Activated naive CD4-positive, alpha-beta T cell treated with anti-CD3 and anti-CD28 coated beads, Interleukin-2, amount 50 U/mL, for 72 hours (primary cell): ENCODE measurements around the gene KIF18B. TPM values are rescaled to one million over a fixed set of nuclear protein-coding genes. Genes with fewer than 3 reads are reported as not detected.

Experiments used
- ATAC-seq, 2 donors: fragments of 150-1000 bp; cut with Tn5 transposase; 2 replicates each; pipeline ENCODE4 v1.10.0; 2021; ENCODE audit warnings: mild to moderate bottlenecking in 2 of 2, moderate library complexity in 2 of 2
- DNase-seq, 2 donors: peaks; one replicate each; pipeline ENCODE4 v3.0.0; 2021 to 2022; ENCODE audit warnings: low spot score in 2 of 2
- H3K27ac Mint-ChIP-seq, 2 donors: one replicate each; pipeline ENCODE4 v1.8.0; 2022; ENCODE audit warnings: mild to moderate bottlenecking in 2 of 2, mixed read lengths in 2 of 2
- H3K36me3 Mint-ChIP-seq, 2 donors: one replicate each; pipeline ENCODE4 v1.8.0; 2022; ENCODE audit warnings: mixed read lengths in 2 of 2
- H3K9me3 Mint-ChIP-seq, 2 donors: one replicate each; pipeline ENCODE4 v1.8.0; 2022; ENCODE audit warnings: mixed read lengths in 2 of 2
- total RNA-seq, 2 donors: library from RNA; stranded (reverse); gene quantifications; one replicate each; pipeline ENCODE4 v1.2.3, GENCODE V29; 2022

KIF18B gene
- 10 to 100 TPM; 49.8 to 90.8 TPM for total RNA-seq

GRCh38 chr17:44947461-44948314 lies at the start of gene KIF18B:
Gene KIF18B, minus strand, starts transcription at chr17:44947773. Its CDS starts 11,429 bp downstream, at chr17:44936344.
- Mint-ChIP-seq H3K9me3 (no peaks in the 10 kb centered on the region), H3K27ac (peak within 1 kb of the TSS; percentile 90 to 94), H3K36me3 (peaks cover 16 to 19% of the 10 kb centered on the region in 2 donors)
- peak; percentile 90 to 94 for DNase-seq
- peak; percentile 97 to 98 for ATAC-seq

- Mint-ChIP-seq H3K27ac (no peak overlapping the region), H3K9me3 (no peaks in the 10 kb centered on the region), H3K36me3 (no peaks in the 10 kb centered on the region)
- no peak for DNase-seq
- no peak for ATAC-seq
These were observed 48.7 kb upstream of the KIF18B start for GRCh38 chr17:44996304-44996703.

GRCh38 chr17:44995436-44996001 lies 47.9 kb upstream of the KIF18B start:
- H3K27ac Mint-ChIP-seq, result no peak overlapping the region
- DNase-seq (no peak), ATAC-seq (no peak)
- H3K36me3 Mint-ChIP-seq, result no peaks in the 10 kb centered on the region
- H3K9me3 Mint-ChIP-seq, result no peaks in the 10 kb centered on the region

GRCh38 chr17:44992242-44992939 lies 44.8 kb upstream of the KIF18B start:
- no peak for ATAC-seq

GRCh38 chr17:44990994-44991393 lies 43.4 kb upstream of the KIF18B start:
- DNase-seq, result no peak
- Mint-ChIP-seq H3K36me3 (no peaks in the 10 kb centered on the region), H3K9me3 (no peaks in the 10 kb centered on the region), H3K27ac (no peak overlapping the region)
- ATAC-seq, result no peak

More at GRCh38 chr17:44992242-44992939, 44.8 kb upstream of the KIF18B start:
- no peak overlapping the region for H3K27ac Mint-ChIP-seq
- no peak for DNase-seq
- no peaks in the 10 kb centered on the region for H3K36me3 Mint-ChIP-seq
- H3K9me3 Mint-ChIP-seq, result no peaks in the 10 kb centered on the region

GRCh38 chr17:44989552-44990138 lies 42.1 kb upstream of the KIF18B start:
- H3K27ac Mint-ChIP-seq, result no peak overlapping the region

GRCh38 chr17:44988044-44988942 lies 40.7 kb upstream of the KIF18B start:
- Mint-ChIP-seq H3K36me3 (no peaks in the 10 kb centered on the region), H3K27ac (no peak overlapping the region), H3K9me3 (no peaks in the 10 kb centered on the region)
- ATAC-seq, result no peak
- no peak for DNase-seq

More at GRCh38 chr17:44989552-44990138, 42.1 kb upstream of the KIF18B start:
- H3K9me3 Mint-ChIP-seq, result no peaks in the 10 kb centered on the region
- no peaks in the 10 kb centered on the region for H3K36me3 Mint-ChIP-seq
- DNase-seq (no peak), ATAC-seq (no peak)

- peak overlapping the region in 1 of 2 donors; percentile 88 for H3K27ac Mint-ChIP-seq
- ATAC-seq (peak in 1 of 2 donors; percentile 22), DNase-seq (no peak)
- no peaks in the 10 kb centered on the region for H3K36me3 Mint-ChIP-seq
- H3K9me3 Mint-ChIP-seq, result no peaks in the 10 kb centered on the region
These were observed 36.0 kb upstream of the KIF18B start for GRCh38 chr17:44983563-44983962.

- H3K27ac Mint-ChIP-seq, result no peak overlapping the region
- no peaks in the 10 kb centered on the region for H3K9me3 Mint-ChIP-seq
- no peak for DNase-seq
- no peak for ATAC-seq
- no peaks in the 10 kb centered on the region for H3K36me3 Mint-ChIP-seq
These were observed 34.6 kb upstream of the KIF18B start for GRCh38 chr17:44982113-44982702.

- H3K36me3 Mint-ChIP-seq, result no peaks in the 10 kb centered on the region
- ATAC-seq, result peak in 1 of 2 donors; percentile 77
- no peak for DNase-seq
- no peaks in the 10 kb centered on the region for H3K9me3 Mint-ChIP-seq
- H3K27ac Mint-ChIP-seq, result peak overlapping the region in 1 of 2 donors; percentile 65
These were observed 33.8 kb upstream of the KIF18B start for GRCh38 chr17:44981221-44981968.

- ATAC-seq (no peak), DNase-seq (no peak)
- H3K27ac Mint-ChIP-seq, result no peak overlapping the region
- H3K9me3 Mint-ChIP-seq, result no peaks in the 10 kb centered on the region
- no peaks in the 10 kb centered on the region for H3K36me3 Mint-ChIP-seq
These were observed 31.9 kb upstream of the KIF18B start for GRCh38 chr17:44979426-44979995.

GRCh38 chr17:44978807-44979206 lies 31.2 kb upstream of the KIF18B start:
- no peak for ATAC-seq
- peak overlapping the region in 1 of 2 donors; percentile 47 for H3K27ac Mint-ChIP-seq
- no peak for DNase-seq
- H3K36me3 Mint-ChIP-seq, result no peaks in the 10 kb centered on the region
- no peaks in the 10 kb centered on the region for H3K9me3 Mint-ChIP-seq

GRCh38 chr17:44977814-44978550 lies 30.4 kb upstream of the KIF18B start:
- no peak for DNase-seq
- no peak overlapping the region for H3K27ac Mint-ChIP-seq
- no peaks in the 10 kb centered on the region for H3K36me3 Mint-ChIP-seq
- no peak for ATAC-seq
- H3K9me3 Mint-ChIP-seq, result no peaks in the 10 kb centered on the region

- Mint-ChIP-seq H3K27ac (no peak overlapping the region), H3K36me3 (no peaks in the 10 kb centered on the region), H3K9me3 (no peaks in the 10 kb centered on the region)
- ATAC-seq, result no peak
- DNase-seq, result no peak
These were observed 29.5 kb upstream of the KIF18B start for GRCh38 chr17:44977065-44977464.
